Occipital lobe (tissue), 2 donors: ENCODE measurements around the gene RELN. TPM values are rescaled to one million over a fixed set of nuclear protein-coding genes. Genes with fewer than 3 reads are reported as not detected.

Experiments
- DNase-seq: peaks from one replicate; lab custom pipeline; 2025; lab: John Stamatoyannopoulos, UW
- total RNA-seq: library from RNA; depleted of rRNA; stranded (reverse); fragments of >200 nt; gene quantifications from one replicate; pipeline ENCODE4 v1.2.3, GENCODE V29; 2014

RELN gene
- total RNA-seq, 1 donor from 2014 or later = 34.2 TPM

DNA sequence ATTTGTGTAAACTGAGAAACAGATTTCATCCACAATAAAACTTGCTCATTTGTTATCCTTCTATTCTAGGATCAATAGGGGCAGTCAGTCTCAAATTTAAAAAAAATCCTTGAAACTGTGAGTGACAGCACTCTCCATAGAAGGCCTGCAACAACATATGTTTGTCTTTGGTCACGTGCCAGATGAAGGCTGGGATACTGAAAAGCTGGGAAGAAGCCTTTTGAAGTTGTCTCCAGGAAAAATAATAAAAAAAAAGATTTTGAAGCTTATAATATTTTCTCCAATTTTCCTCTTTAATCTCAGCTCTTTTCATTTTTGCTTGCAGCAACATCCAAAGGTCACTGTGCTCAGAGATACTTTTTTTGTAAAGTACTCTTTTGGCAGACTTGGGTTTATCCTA lies 414.9 kb downstream of the RELN start:
- no peak for DNase-seq

DNA sequence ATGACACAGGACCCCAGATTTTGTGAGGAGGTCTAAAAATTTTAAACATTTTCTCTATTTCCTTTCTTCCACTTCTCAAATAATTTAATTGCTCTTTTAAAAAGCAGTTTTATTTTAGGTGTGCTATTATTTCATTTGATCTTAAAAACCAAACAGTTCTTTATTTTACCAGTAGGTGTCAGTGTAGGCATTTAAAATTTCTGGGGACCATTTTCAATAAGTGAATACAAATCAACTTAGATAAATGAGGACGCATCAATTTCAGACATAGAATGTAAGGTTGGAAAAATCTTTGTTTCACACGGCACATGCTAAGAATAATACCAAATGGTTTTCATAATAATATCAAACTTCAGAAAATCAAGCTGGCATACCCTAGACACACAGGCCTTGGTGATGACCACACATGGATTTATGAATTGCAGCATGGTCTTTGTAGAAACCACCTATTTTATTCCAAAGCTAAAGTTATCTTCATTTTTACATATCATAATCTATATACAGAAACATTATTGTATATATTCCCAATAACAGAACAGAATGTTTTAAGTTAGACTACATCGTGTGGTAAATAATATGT lies 415.9 kb downstream of the RELN start:
- DNase-seq = no peak

DNA sequence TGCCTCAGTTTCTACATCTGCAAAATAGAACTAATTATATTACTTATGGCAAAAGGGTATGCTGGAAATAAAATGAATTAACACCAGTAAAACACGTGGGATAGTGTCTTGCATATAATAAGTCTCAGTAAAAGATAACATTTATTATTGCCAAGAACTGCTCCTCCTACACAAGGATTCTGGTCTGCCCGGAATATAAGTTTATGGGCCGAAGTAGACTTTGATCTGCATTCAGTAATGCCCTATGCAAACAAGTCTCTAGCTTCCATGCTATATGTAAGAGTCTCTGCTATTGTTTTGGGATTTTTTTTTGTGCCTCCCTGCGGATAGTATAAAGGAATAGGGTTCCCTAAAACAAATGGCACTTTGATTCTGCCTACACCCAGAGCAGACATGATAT lies 417.9 kb downstream of the RELN start:
- DNase-seq = no peak

DNA sequence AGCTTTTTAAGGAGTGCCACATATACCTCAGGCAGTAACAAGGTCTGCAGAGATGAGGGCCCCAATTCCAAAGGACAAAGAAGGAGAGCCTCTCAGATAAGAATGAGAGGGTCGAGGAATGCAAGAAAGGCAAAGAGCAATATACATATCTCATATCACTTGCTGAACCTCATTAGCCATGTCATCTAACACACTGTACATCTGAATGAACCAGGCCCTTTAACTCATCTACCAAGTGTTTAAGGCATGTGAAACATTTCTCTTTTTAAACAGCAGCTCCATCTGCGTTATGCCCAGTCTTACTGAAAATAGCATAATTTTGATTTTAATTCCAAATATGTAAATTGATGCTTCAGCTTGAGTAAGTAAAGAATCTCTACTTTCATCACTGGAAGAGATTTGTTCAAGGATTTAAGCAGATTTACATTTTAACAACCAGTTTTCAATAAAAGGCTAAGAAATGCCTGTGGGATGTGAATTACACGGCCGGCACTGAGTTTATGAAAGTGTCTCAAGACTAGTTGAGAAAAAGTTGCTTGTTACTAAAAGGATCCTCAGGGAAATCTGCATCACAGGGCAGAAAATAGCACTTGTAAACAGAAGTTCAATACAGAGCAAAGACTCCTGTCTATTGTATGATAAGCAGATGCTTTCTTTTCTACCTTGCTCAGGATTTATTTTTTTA lies 419.7 kb downstream of the RELN start:
- no peak for DNase-seq

DNA sequence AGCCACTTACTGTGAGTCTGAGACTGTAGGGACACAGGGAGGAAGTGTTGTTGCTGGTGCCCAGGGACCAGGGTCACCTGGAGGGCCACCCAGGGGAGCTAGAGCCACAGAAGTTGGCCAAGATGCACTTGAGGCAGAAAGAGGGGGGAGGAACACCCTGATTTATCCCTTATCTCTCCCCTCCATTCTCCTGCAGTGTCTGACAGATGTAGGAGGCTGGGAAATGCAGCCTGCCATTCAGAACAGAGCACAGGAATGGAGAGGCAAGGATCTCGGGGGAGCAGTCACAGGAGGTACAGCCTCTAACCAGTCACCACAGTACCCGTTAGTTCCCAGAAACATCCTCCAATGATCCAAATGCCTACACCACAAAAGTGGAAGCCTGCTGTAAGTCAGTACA lies 425.0 kb downstream of the RELN start:
- DNase-seq = no peak

DNA sequence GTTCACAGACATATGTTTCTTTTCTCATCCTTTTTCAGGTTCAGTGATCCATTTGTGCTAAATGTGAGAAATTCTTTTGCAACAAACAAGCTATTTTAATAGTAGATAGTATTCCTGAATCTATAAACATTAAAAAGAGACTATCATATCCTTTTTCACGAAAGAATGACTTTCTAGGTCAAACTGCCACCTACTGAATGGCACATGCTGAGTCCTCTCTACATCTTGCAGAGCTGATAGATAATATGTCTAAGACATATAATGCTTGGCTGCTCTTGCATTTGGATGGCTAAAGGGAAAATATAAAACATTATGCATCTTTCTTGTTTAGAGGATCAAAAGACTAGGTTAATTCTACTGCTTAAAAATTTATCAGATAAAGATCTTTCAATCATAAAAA lies 429.3 kb downstream of the RELN start:
- no peak for DNase-seq

DNA sequence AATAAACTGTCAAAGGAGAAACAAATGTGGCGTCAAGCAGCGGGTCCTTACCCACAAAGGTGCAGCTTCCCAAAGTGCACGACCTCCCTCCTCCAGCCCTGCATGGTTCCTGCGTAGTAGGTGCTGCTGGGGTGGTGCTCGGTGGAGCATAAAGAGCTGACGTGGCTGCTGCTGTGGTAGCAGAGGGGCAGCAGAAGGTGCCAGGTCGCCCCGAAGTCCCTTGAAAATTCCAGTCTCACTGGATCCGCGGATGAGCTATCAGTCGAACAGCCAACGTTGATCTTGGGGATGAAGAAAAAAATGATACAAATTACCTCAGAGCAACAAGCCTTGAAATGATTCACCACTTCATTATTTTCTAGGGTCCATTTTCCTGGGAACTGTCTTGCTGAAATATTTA lies 438.4 kb downstream of the RELN start:
- DNase-seq = no peak

DNA sequence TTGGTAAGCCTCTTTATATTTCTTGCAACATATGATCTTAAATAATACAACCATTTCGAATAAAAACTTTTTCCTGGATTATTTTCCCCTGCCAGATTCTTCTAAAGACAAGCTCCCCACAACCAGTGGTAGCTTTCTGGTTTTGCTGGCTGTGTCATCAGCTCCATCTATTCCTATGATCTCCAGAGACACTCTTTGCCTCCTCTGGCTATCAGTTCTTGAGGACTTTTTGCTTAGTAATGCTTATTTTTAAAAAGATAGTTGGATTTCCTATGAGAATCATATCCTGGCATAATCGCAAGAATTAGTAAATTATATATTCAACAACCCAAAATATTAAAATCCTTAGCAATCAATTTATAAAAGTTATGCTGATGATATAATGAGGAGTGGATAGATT lies 439.7 kb downstream of the RELN start:
- no peak for DNase-seq

DNA sequence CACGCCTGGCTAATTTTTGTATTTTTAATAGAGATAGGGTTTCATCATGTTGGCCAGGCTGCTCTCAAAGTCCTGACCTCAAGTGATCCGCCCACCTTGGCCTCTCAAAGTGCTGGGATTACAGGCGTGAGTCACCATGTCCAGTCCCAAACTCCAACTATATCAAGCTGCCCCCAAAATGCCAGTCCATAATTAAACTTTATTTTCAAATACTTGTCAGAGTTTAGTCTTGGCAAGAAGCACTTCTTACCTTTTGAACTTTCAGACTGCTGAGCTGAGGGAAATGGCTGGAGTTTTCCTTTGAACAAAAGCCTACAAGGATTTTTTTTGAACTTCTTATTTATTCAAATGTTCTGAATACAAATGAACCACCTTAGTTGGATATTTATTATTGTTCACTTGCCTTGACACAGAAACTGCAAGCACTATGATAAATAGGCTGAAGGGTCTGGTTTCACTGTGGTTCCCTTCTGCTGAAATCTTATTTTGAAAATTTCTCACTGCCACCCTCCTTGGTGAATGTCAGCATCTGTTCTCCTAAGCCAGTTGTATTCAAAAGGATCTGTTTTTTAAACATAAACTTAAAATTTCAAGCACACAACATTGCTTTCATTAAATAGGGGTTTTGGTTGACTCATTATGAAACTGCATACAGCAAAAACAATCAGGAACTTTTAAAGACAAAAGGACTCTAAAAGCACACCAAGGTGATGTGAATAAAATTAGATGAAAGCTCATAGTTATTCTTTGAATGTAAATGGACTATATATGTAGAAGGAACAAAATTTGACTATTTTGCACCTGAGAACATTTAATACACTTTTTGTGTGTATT lies 441.8 kb downstream of the RELN start:
- DNase-seq = no peak

DNA sequence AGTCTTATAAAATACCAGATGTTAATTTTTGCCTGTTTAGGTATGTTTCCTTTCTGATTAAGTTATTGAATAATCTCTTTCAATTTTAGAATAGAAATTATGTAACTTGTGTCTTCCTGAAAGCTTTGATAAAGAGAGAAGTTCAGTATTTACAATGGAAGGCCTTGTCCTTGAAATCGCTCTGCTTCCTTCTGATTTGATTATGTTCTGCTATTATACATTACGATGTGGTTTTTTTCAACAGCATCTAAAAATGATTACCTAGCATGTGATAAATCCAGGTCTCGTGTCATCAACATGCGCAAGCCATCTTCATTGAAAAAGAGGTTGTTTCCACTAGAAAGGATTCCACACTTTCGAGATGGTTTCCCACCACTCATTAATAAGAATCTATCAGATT lies 447.0 kb downstream of the RELN start:
- no peak for DNase-seq

DNA sequence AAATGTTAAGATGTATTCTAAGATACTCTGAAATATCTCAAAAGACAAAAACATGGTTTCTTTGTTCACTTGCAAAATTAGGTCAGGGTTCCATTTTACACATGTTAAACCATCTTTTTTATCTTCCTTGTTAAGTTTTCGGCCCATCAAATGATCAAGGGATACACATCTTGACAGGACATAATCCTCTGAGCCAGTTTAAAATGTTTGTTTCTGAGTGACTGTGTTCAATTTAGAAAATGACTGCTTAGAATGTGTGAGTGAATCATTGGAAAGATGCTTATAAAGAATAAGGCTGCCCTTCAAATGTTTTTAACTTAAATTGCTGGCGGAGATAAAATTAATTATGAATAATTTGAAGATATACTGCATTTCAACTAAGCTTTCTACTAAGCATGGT lies 447.5 kb downstream of the RELN start:
- no peak for DNase-seq

DNA sequence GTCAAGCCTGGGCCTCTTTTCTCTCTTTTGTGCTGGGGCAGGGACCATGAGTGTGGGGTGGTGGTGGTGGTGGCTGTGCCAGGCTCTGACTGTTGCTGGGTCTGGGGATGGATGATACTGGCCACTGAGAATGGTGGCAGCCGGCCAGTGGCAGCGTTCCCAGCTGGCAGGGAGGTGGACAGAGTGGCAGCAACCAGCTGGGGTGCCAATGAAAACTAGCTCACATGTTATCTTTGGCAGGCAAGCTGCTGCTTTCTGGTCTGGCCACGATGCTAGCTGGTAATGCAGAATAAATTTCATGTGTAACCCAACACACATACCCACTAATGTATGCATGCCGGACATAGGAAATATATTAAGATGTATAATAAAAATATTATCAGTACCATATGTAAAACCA lies 448.4 kb downstream of the RELN start:
- DNase-seq = peak; percentile 89

DNA sequence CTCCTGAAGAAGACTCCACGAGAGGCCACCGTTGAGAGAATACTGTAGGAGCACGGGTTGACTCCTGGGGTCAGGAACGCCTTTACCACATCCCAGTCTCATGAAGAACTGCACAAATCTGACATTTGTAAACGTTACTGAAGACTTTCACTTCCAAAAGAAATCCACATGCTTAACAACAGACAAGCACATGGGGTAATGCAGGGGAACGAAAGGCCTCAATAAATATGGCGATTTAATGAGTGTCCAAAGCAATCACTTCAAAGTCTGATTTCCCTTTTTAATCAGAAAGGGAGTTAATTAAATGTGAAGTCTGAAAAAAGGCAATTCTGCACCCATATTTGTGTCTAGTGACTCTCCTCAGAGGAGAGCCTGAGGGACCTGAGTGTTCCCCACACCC lies 449.1 kb downstream of the RELN start:
- DNase-seq = no peak

DNA sequence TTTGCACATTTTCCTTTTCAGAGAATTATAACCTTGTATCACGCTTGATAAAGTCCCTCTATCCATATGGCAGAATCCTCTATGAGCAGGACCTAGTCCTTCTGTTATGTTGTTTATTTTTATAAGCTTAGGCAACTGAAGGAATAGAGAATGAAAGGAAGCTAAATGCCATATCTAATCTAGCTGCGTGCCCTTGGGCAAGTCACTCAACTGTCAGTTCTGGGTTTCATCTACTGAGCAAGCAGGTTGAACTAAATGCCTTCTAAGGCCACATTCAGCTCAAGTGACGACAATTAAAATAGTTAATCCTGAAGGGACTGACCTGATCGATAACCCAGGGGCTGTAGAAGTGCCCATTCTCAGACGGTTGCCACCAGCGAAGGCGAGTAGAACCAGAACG lies 449.6 kb downstream of the RELN start:
- DNase-seq = no peak

DNA sequence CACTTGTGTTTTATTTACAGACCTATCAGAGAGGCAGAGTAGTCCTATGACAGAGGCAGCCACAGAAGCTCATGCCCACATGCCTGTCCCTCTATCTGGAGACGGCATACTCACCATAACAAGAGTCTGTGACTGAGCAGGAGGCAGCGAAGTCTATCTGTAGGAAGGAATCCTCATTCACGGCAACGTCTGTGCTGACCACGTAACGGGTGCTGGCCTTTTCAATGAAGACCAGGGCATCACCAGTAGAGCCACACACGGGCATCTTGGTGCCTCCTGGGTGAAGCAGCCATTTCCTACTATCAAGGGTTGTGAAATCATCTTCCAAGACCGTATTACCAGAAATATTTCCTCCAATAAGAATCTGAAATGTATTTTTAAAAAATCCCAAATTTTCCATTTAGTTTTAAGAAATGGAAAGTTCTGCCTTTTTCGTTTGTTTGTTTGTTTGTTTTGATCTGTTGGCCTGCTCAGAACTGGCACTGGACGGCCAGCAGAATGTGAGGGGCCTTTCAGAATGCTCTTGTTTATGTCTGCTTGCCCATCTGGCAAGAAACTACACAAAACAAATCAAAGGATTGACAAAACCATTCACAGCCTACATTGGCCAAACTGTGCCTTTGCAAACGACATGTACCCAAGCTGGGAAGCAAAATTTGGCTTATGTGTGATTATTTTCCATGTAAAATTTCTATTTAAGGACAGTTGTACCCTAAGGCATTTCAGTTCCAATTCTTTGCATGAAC lies 450.3 kb downstream of the RELN start:
- no peak for DNase-seq

DNA sequence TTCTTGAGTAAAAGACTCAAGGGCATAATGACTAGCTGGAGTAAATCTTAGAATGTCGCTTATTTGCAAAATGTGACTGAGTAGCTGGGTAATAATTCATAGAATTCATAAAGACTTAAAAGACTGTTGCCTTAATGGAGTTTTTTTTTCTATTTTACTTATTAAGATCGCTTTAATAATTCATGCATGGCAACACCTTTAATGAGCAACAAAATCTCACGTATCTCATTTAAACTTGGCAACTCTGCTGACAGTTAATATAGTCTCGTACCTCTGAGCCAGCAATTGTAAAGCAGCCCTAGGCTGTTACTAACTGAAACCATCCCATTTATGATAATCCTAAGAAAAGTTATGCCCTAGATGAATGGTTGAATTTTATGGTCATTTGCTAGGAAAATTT lies 455.7 kb downstream of the RELN start:
- DNase-seq = no peak

DNA sequence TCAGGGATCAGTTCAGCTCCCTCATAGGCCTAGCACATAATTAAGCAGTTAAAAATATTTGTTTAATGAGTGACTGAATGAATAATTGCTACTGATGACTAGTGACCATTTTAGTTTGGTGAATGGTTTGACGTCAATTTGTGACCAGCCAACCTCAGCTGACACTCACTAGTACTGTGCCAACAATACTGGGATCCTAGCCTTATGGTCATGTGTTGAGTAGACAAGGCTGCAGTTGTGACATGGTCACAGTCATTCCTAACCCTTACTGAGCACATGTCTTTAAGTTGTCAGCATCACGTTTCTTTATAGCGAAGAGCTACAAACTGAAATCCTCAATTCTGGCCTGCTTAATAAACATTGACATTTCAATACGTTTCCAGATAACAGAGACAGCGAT lies 456.5 kb downstream of the RELN start:
- DNase-seq = no peak

DNA sequence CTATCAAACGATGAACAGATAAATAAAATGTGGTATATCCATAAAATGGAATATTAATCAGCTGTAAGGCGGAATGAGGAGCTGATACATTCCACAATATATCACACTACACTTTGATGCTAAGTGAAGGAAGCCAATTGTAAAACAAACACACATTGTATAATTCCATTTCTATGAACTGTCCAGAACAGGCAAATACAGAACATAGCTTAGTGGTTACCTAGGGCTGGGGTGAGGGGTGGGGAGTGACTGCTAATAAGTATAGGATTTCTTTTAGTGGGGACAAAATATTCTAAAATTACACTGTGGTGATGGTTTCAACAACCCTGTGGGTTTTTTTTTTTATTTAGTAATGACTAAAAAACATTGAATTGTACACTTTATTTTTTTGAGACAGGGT lies 461.3 kb downstream of the RELN start:
- no peak for DNase-seq

DNA sequence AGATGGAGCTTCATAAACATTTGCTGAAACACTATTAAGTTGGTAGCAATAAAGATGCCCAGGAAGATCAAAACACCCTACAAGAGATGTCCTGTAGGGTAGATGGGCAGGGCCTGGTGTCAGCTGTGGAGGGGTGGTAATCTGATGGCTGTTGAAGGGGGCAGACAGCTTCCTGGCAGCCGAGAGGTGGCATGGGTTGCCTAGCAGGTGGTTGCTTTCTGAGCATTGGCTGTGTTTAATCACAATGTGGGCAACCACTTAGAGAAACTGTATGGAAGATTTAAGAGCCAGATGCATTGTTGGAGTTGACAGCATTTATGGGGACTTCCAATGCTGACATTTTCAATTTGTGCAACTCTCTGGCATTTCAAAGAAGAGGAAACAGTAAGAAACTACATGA lies 463.5 kb downstream of the RELN start:
- no peak for DNase-seq

DNA sequence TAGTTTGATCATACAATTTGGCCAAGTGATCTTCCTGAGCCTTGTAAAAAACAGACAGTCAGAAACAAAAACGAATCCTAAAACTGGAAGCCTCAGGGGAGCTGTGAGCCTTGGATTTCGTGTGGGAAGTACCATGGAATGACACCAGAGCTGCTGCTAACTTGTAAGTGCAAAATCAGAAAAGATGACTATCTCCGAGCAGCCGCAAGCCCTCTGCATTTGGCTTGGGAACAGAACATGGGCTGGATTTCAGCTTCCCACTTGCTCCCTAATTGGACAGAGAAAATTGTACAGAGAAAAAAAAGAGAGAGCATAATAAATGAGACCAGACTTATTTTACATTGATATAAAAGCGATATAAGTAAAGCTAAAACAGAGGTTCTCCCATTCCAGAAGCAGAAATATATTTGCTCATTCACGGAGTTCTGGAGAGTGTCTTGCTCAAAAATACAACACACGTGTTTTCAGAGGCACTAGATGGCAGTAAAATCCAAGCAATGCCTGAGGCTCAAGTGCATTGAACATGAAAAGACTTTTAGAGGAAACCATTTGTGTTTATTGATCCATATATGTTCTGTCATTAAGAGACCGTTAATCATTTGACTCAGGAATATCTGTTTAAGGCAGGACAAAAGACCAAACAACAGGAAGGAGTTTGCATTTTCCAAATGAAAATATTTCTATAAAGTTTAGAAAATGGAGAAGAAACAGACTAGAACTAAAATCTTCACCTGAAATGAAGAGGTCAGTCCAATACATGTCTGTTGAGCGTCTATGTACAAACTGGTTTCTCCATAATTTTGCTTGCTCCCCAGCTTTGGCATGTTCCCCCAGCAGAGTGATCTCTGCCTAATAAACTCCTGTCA lies 465.2 kb downstream of the RELN start:
- DNase-seq = no peak

DNA sequence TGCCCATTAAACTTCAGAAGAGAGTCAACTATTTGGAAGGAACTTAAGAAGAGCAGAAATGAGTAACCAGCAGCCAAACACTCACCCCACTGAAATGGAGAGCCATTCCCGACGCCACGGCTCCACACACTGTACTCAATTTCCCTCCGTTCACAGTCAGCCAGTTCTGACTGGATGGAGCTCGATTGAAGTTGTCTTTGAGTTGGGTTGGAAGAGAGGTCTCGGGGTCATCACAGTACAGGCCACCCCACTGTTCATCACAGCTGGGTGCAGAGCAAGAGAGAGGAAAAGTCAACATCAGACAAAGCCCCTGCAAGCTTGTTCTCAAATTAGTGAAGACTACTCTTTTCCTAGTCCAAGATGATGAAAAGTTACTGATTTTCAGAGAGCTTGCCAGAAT lies 467.5 kb downstream of the RELN start:
- no peak for DNase-seq
